ENCODE measurements around the gene FKRP.
A peak's percentile ranks its signal among the peaks of the same experiment; 100 is the strongest.

FKRP gene

GRCh38 chr19:46732966-46733689, 12.7 kb upstream of the FKRP start:
- peaks cover 43 to 54% of the 10 kb centered on the region in 2 donors for H3K36me3 ChIP-seq (ENCODE audit: control insufficient read depth in 2 of 2, insufficient read depth in 2 of 2, low read length in 2 of 2)
- no peak overlapping the region for H3K4me3 ChIP-seq (ENCODE audit: low read length in 2 of 2)
- H3K27me3 ChIP-seq (ENCODE audit: control insufficient read depth in 1 of 2, insufficient read depth in 2 of 2, low read length in 2 of 2) = no peaks in the 10 kb centered on the region
- H3K9me3 ChIP-seq (ENCODE audit: control insufficient read depth in 2 of 2, low read length in 2 of 2) = no peaks in the 10 kb centered on the region
- H3K27ac ChIP-seq (ENCODE audit: low read length) = no peak overlapping the region
- peaks cover 24% of the 10 kb centered on the region for H3K4me1 ChIP-seq (ENCODE audit: control insufficient read depth, insufficient read depth, low read length)
- no peak overlapping the region for H3K9ac ChIP-seq (ENCODE audit: low read length in 2 of 2)

- no peaks in the 10 kb centered on the region for H3K27me3 ChIP-seq (ENCODE audit: control insufficient read depth in 1 of 2, insufficient read depth in 2 of 2, low read length in 2 of 2)
- H3K4me1 ChIP-seq (ENCODE audit: control insufficient read depth, insufficient read depth, low read length) = peaks cover 22% of the 10 kb centered on the region
- H3K9ac ChIP-seq (ENCODE audit: low read length in 2 of 2) = no peak overlapping the region
- H3K27ac ChIP-seq (ENCODE audit: low read length) = no peak overlapping the region
- peaks cover 44 to 54% of the 10 kb centered on the region in 2 donors for H3K36me3 ChIP-seq (ENCODE audit: control insufficient read depth in 2 of 2, insufficient read depth in 2 of 2, low read length in 2 of 2)
- no peak overlapping the region for H3K4me3 ChIP-seq (ENCODE audit: low read length in 2 of 2)
- no peaks in the 10 kb centered on the region for H3K9me3 ChIP-seq (ENCODE audit: control insufficient read depth in 2 of 2, low read length in 2 of 2)
Measured at GRCh38 chr19:46733690-46734292, 12.1 kb upstream of the FKRP start.

GRCh38 chr19:46736531-46737297, 9.1 kb upstream of the FKRP start:
- Histone ChIP-seq H3K36me3 (ENCODE audit: control insufficient read depth in 2 of 2, insufficient read depth in 2 of 2, low read length in 2 of 2) (peaks cover 24 to 31% of the 10 kb centered on the region in 2 donors), H3K9ac (ENCODE audit: low read length in 2 of 2) (no peak overlapping the region), H3K27ac (ENCODE audit: low read length) (no peak overlapping the region), H3K9me3 (ENCODE audit: control insufficient read depth in 2 of 2, low read length in 2 of 2) (no peaks in the 10 kb centered on the region), H3K4me1 (ENCODE audit: control insufficient read depth, insufficient read depth, low read length) (peaks cover 37% of the 10 kb centered on the region), H3K27me3 (ENCODE audit: control insufficient read depth in 1 of 2, insufficient read depth in 2 of 2, low read length in 2 of 2) (no peaks in the 10 kb centered on the region), H3K4me3 (ENCODE audit: low read length in 2 of 2) (no peak overlapping the region)

- Histone ChIP-seq H3K4me3 (ENCODE audit: low read length in 2 of 2) (no peak overlapping the region), H3K4me1 (ENCODE audit: control insufficient read depth, insufficient read depth, low read length) (peaks cover 42% of the 10 kb centered on the region)
Measured at GRCh38 chr19:46737298-46737654, 8.6 kb upstream of the FKRP start.

GRCh38 chr19:46737761-46738171, 8.1 kb upstream of the FKRP start:
- Histone ChIP-seq H3K27ac (ENCODE audit: low read length) (no peak overlapping the region), H3K4me1 (ENCODE audit: control insufficient read depth, insufficient read depth, low read length) (peaks cover 43% of the 10 kb centered on the region), H3K4me3 (ENCODE audit: low read length in 2 of 2) (no peak overlapping the region), H3K36me3 (ENCODE audit: control insufficient read depth in 2 of 2, insufficient read depth in 2 of 2, low read length in 2 of 2) (peaks cover 28 to 29% of the 10 kb centered on the region in 2 donors), H3K9me3 (ENCODE audit: control insufficient read depth in 2 of 2, low read length in 2 of 2) (no peaks in the 10 kb centered on the region), H3K27me3 (ENCODE audit: control insufficient read depth in 1 of 2, insufficient read depth in 2 of 2, low read length in 2 of 2) (no peaks in the 10 kb centered on the region), H3K9ac (ENCODE audit: low read length in 2 of 2) (no peak overlapping the region)

More at GRCh38 chr19:46737298-46737654, 8.6 kb upstream of the FKRP start:
- Histone ChIP-seq H3K9me3 (ENCODE audit: control insufficient read depth in 2 of 2, low read length in 2 of 2) (no peaks in the 10 kb centered on the region), H3K27me3 (ENCODE audit: control insufficient read depth in 1 of 2, insufficient read depth in 2 of 2, low read length in 2 of 2) (no peaks in the 10 kb centered on the region), H3K27ac (ENCODE audit: low read length) (no peak overlapping the region), H3K9ac (ENCODE audit: low read length in 2 of 2) (no peak overlapping the region), H3K36me3 (ENCODE audit: control insufficient read depth in 2 of 2, insufficient read depth in 2 of 2, low read length in 2 of 2) (peaks cover 29 to 31% of the 10 kb centered on the region in 2 donors)

GRCh38 chr19:46739290-46739771, 6.5 kb upstream of the FKRP start:
- H3K9ac ChIP-seq (ENCODE audit: low read length in 2 of 2) = no peak overlapping the region
- H3K27ac ChIP-seq (ENCODE audit: low read length) = no peak overlapping the region
- peaks cover 14 to 19% of the 10 kb centered on the region in 2 donors for H3K36me3 ChIP-seq (ENCODE audit: control insufficient read depth in 2 of 2, insufficient read depth in 2 of 2, low read length in 2 of 2)
- peaks cover 52% of the 10 kb centered on the region for H3K4me1 ChIP-seq (ENCODE audit: control insufficient read depth, insufficient read depth, low read length)
- no peaks in the 10 kb centered on the region for H3K27me3 ChIP-seq (ENCODE audit: control insufficient read depth in 1 of 2, insufficient read depth in 2 of 2, low read length in 2 of 2)
- H3K4me3 ChIP-seq (ENCODE audit: low read length in 2 of 2) = no peak overlapping the region
- no peaks in the 10 kb centered on the region for H3K9me3 ChIP-seq (ENCODE audit: control insufficient read depth in 2 of 2, low read length in 2 of 2)

GRCh38 chr19:46741447-46741846, 4.4 kb upstream of the FKRP start:
- peaks cover 64% of the 10 kb centered on the region for H3K4me1 ChIP-seq (ENCODE audit: control insufficient read depth, insufficient read depth, low read length)
- H3K36me3 ChIP-seq (ENCODE audit: control insufficient read depth in 2 of 2, insufficient read depth in 2 of 2, low read length in 2 of 2) = peaks cover 12 to 19% of the 10 kb centered on the region in 2 donors
- H3K9me3 ChIP-seq (ENCODE audit: control insufficient read depth in 2 of 2, low read length in 2 of 2) = no peaks in the 10 kb centered on the region
- no peak overlapping the region for H3K27ac ChIP-seq (ENCODE audit: low read length)
- H3K9ac ChIP-seq (ENCODE audit: low read length in 2 of 2) = no peak overlapping the region
- H3K4me3 ChIP-seq (ENCODE audit: low read length in 2 of 2) = no peak overlapping the region
- no peaks in the 10 kb centered on the region for H3K27me3 ChIP-seq (ENCODE audit: control insufficient read depth in 1 of 2, insufficient read depth in 2 of 2, low read length in 2 of 2)

GRCh38 chr19:46742926-46743480, 2.9 kb upstream of the FKRP start:
- Histone ChIP-seq H3K4me3 (ENCODE audit: low read length in 2 of 2) (no peak overlapping the region), H3K36me3 (ENCODE audit: control insufficient read depth in 2 of 2, insufficient read depth in 2 of 2, low read length in 2 of 2) (peaks cover 7 to 8% of the 10 kb centered on the region in 2 donors), H3K4me1 (ENCODE audit: control insufficient read depth, insufficient read depth, low read length) (peaks cover 61% of the 10 kb centered on the region), H3K9me3 (ENCODE audit: control insufficient read depth in 2 of 2, low read length in 2 of 2) (no peaks in the 10 kb centered on the region), H3K9ac (ENCODE audit: low read length in 2 of 2) (no peak overlapping the region), H3K27me3 (ENCODE audit: control insufficient read depth in 1 of 2, insufficient read depth in 2 of 2, low read length in 2 of 2) (no peaks in the 10 kb centered on the region), H3K27ac (ENCODE audit: low read length) (no peak overlapping the region)

- no peak overlapping the region for H3K27ac ChIP-seq (ENCODE audit: low read length)
- H3K9me3 ChIP-seq (ENCODE audit: control insufficient read depth in 2 of 2, low read length in 2 of 2) = no peaks in the 10 kb centered on the region
- H3K4me1 ChIP-seq (ENCODE audit: control insufficient read depth, insufficient read depth, low read length) = peaks cover 55% of the 10 kb centered on the region
- H3K36me3 ChIP-seq (ENCODE audit: control insufficient read depth in 2 of 2, insufficient read depth in 2 of 2, low read length in 2 of 2) = peaks cover 2 to 5% of the 10 kb centered on the region in 2 donors
- no peaks in the 10 kb centered on the region for H3K27me3 ChIP-seq (ENCODE audit: control insufficient read depth in 1 of 2, insufficient read depth in 2 of 2, low read length in 2 of 2)
- H3K4me3 ChIP-seq (ENCODE audit: low read length in 2 of 2) = peak overlapping the region in 1 of 2 donors; percentile 88
- no peak overlapping the region for H3K9ac ChIP-seq (ENCODE audit: low read length in 2 of 2)
Measured at GRCh38 chr19:46744005-46744691, 1.7 kb upstream of the FKRP start.

GRCh38 chr19:46745030-46745429, 827 bp upstream of the FKRP start:
- peak overlapping the region; percentile 88 to 89 for H3K4me3 ChIP-seq (ENCODE audit: low read length in 2 of 2)
- H3K27me3 ChIP-seq (ENCODE audit: control insufficient read depth in 1 of 2, insufficient read depth in 2 of 2, low read length in 2 of 2) = no peaks in the 10 kb centered on the region
- H3K9ac ChIP-seq (ENCODE audit: low read length in 2 of 2) = peak overlapping the region; percentile 76 to 92
- peaks cover 48% of the 10 kb centered on the region for H3K4me1 ChIP-seq (ENCODE audit: control insufficient read depth, insufficient read depth, low read length)
- H3K9me3 ChIP-seq (ENCODE audit: control insufficient read depth in 2 of 2, low read length in 2 of 2) = no peaks in the 10 kb centered on the region
- H3K27ac ChIP-seq (ENCODE audit: low read length) = no peak overlapping the region
- H3K36me3 ChIP-seq (ENCODE audit: control insufficient read depth in 2 of 2, insufficient read depth in 2 of 2, low read length in 2 of 2) = peaks cover 4 to 5% of the 10 kb centered on the region in 2 donors

All from stomach smooth muscle (tissue), 2 donors.